Esophagus muscularis mucosa (tissue), 3 donors: Measurements from ENCODE around the gene ADCYAP1R1.

ENCODE experiments used
- POLR2A ChIP-seq: fragments of 450-650 bp; IDR thresholded peaks from one replicate; pipeline ENCODE4 v1.6.1; 2017; ENCODE audit warnings: antibody characterized with exemption, moderate library complexity, mild to moderate bottlenecking, low read depth
- POLR2AphosphoS5 ChIP-seq, 2 donors: sonication (generic); formaldehyde crosslinking; IDR thresholded peaks; one replicate each; pipeline ENCODE4 v1.6.1; 2017; ENCODE audit warnings: antibody characterized with exemption in 2 of 2
- TF ChIP-seq, protein P1 (sequence below), 3 experiments: fragments of 200-600 bp in 2 of 3; fragments of 450-650 bp in 1 of 3; sonication (generic) in 2 of 3; IDR thresholded peaks; one replicate each; pipeline ENCODE4 v1.5.1; 2017 to 2019; ENCODE audit warnings: antibody characterized with exemption in 3 of 3, mild to moderate bottlenecking in 2 of 3, moderate library complexity in 1 of 3

DNA sequence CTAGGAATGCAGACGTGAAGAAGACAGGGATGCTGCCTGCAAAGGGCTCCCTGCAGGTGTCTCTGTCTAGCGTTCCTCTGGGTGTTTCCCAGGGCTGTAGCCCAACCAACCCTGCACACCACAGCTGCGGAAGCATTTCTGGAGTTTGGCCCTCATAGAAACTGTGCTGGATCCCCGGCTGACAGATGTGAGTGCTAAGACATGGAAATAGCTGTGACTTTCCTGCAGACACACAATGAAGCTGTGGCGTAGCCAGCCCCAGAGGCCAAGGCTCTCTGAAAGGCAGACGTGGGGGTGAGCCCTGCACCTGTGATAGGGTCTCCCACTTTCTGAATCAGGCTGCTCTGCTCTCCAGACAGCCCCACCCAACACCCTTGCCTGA lies 44.8 kb downstream of the ADCYAP1R1 start:
- TF ChIP-seq, protein P1, sequence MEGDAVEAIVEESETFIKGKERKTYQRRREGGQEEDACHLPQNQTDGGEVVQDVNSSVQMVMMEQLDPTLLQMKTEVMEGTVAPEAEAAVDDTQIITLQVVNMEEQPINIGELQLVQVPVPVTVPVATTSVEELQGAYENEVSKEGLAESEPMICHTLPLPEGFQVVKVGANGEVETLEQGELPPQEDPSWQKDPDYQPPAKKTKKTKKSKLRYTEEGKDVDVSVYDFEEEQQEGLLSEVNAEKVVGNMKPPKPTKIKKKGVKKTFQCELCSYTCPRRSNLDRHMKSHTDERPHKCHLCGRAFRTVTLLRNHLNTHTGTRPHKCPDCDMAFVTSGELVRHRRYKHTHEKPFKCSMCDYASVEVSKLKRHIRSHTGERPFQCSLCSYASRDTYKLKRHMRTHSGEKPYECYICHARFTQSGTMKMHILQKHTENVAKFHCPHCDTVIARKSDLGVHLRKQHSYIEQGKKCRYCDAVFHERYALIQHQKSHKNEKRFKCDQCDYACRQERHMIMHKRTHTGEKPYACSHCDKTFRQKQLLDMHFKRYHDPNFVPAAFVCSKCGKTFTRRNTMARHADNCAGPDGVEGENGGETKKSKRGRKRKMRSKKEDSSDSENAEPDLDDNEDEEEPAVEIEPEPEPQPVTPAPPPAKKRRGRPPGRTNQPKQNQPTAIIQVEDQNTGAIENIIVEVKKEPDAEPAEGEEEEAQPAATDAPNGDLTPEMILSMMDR (IDR thresholded peaks at IDR 0.05): no peak
- TF ChIP-seq POLR2A (no peak), POLR2AphosphoS5 (IDR thresholded peaks at IDR 0.05) (no peak)
